BLaER1 (cell line): Measurements from ENCODE around the gene DEFB118.
"Not testable (repeated sequence)": the region's sequence is repeated elsewhere in the genome, so short reads cannot be mapped to it uniquely, and the experiment has no call there.

Experiments used
- H3K27ac ChIP-seq: shearing (Covaris generic); formaldehyde crosslinking; 2 replicates; pipeline ENCODE4 v1.8.1; 2022
- H3K27me3 ChIP-seq: shearing (Covaris generic); formaldehyde crosslinking; 2 replicates; pipeline ENCODE4 v1.8.1; 2022
- H3K36me3 ChIP-seq: shearing (Covaris generic); formaldehyde crosslinking; 2 replicates; pipeline ENCODE4 v1.8.1; 2022
- H3K4me1 ChIP-seq: shearing (Covaris generic); formaldehyde crosslinking; 2 replicates; pipeline ENCODE4 v1.8.1; 2022
- H3K4me2 ChIP-seq: shearing (Covaris generic); formaldehyde crosslinking; 2 replicates; pipeline ENCODE4 v1.8.1; 2022
- H3K4me3 ChIP-seq: shearing (Covaris generic); formaldehyde crosslinking; 2 replicates; pipeline ENCODE4 v1.8.1; 2022
- H3K9ac ChIP-seq: shearing (Covaris generic); formaldehyde crosslinking; 2 replicates; pipeline ENCODE4 v1.8.1; 2022
- H3K9me3 ChIP-seq: shearing (Covaris generic); formaldehyde crosslinking; 2 replicates; pipeline ENCODE4 v1.8.1; 2022
- H4K20me1 ChIP-seq: shearing (Covaris generic); formaldehyde crosslinking; 2 replicates; pipeline ENCODE4 v1.8.1; 2022
- Cebpa-rat ChIP-seq: shearing (Covaris generic); IDR thresholded peaks from 2 replicates; pipeline ENCODE4 v1.8.1; 2022

Gene DEFB118

GRCh38 chr20:31368301-31368700 is at the start of gene DEFB118:
DEFB118 (plus strand) TSS chr20:31368601; CDS start chr20:31368651, 50 bp downstream.
- TF ChIP-seq Cebpa-rat = no peak
- Histone ChIP-seq H4K20me1 (no peaks in the 10 kb centered on the region), H3K9me3 (peaks cover 25% of the 10 kb centered on the region), H3K4me3 (no peak within 1 kb of the TSS), H3K36me3 (no peaks in the 10 kb centered on the region), H3K4me1 (peaks cover 60% of the 10 kb centered on the region), H3K4me2 (peak within 1 kb of the TSS; percentile 79), H3K27me3 (no peaks in the 10 kb centered on the region), H3K9ac (peak within 1 kb of the TSS; percentile 10; the same call in 1 of the 2 replicates), H3K27ac (peak within 1 kb of the TSS; percentile 52; the same call in 1 of the 2 replicates)

- TF ChIP-seq Cebpa-rat = no peak
- Histone ChIP-seq H3K9me3 (peaks cover 26% of the 10 kb centered on the region), H3K4me3 (no peak overlapping the region), H4K20me1 (no peaks in the 10 kb centered on the region), H3K9ac (no peak overlapping the region), H3K4me1 (no peaks in the 10 kb centered on the region), H3K27me3 (no peaks in the 10 kb centered on the region), H3K36me3 (no peaks in the 10 kb centered on the region), H3K4me2 (no peak overlapping the region), H3K27ac (no peak overlapping the region)
Measured at GRCh38 chr20:31322504-31322903, 45.9 kb upstream of the DEFB118 start.

GRCh38 chr20:31330893-31331292 is 37.5 kb upstream of the DEFB118 start:
- H3K9me3 ChIP-seq = peaks cover 6% of the 10 kb centered on the region; the same call in 1 of the 2 replicates

GRCh38 chr20:31341470-31341869 is 26.9 kb upstream of the DEFB118 start:
- Histone ChIP-seq H3K27ac (no peak overlapping the region), H3K36me3 (no peaks in the 10 kb centered on the region), H3K9ac (no peak overlapping the region), H3K27me3 (no peaks in the 10 kb centered on the region), H3K4me3 (no peak overlapping the region), H3K4me1 (no peaks in the 10 kb centered on the region), H3K9me3 (0 out of 2 replicates have a peak, but pooled peaks cover 4% of the 10 kb centered on the region), H3K4me2 (no peak overlapping the region), H4K20me1 (no peaks in the 10 kb centered on the region)
- no peak for TF ChIP-seq Cebpa-rat

More at GRCh38 chr20:31330893-31331292, 37.5 kb upstream of the DEFB118 start:
- no peak overlapping the region for H3K4me2 ChIP-seq
- H3K27ac ChIP-seq = no peak overlapping the region
- H3K4me1 ChIP-seq = no peaks in the 10 kb centered on the region
- H3K9ac ChIP-seq = no peak overlapping the region
- no peaks in the 10 kb centered on the region for H3K27me3 ChIP-seq
- no peak overlapping the region for H3K4me3 ChIP-seq
- TF ChIP-seq Cebpa-rat = no peak
- no peaks in the 10 kb centered on the region for H4K20me1 ChIP-seq
- no peaks in the 10 kb centered on the region for H3K36me3 ChIP-seq

GRCh38 chr20:31355981-31356380 is 12.4 kb upstream of the DEFB118 start:
- no peak overlapping the region for H3K4me3 ChIP-seq
- no peaks in the 10 kb centered on the region for H3K36me3 ChIP-seq
- no peak for TF ChIP-seq Cebpa-rat
- no peak overlapping the region for H3K4me2 ChIP-seq
- H3K9me3 ChIP-seq = no peaks in the 10 kb centered on the region
- no peaks in the 10 kb centered on the region for H4K20me1 ChIP-seq
- H3K9ac ChIP-seq = no peak overlapping the region
- no peaks in the 10 kb centered on the region for H3K4me1 ChIP-seq
- no peak overlapping the region for H3K27ac ChIP-seq
- no peaks in the 10 kb centered on the region for H3K27me3 ChIP-seq

GRCh38 chr20:31363295-31363694 is 5.1 kb upstream of the DEFB118 start:
- Histone ChIP-seq H3K9me3 (peaks cover 25% of the 10 kb centered on the region), H4K20me1 (no peaks in the 10 kb centered on the region), H3K4me2 (no peak overlapping the region), H3K9ac (no peak overlapping the region), H3K27ac (no peak overlapping the region), H3K27me3 (no peaks in the 10 kb centered on the region), H3K4me1 (peaks cover 10% of the 10 kb centered on the region), H3K4me3 (no peak overlapping the region), H3K36me3 (no peaks in the 10 kb centered on the region)
- TF ChIP-seq Cebpa-rat = no peak

GRCh38 chr20:31364272-31364671 is 4.1 kb upstream of the DEFB118 start:
- Histone ChIP-seq H3K4me1 (peaks cover 20% of the 10 kb centered on the region), H3K9me3 (peaks cover 25% of the 10 kb centered on the region)
- H3K36me3 ChIP-seq, H4K20me1 ChIP-seq, H3K9ac ChIP-seq, H3K27ac ChIP-seq, H3K4me2 ChIP-seq, H3K27me3 ChIP-seq, H3K4me3 ChIP-seq: not testable (repeated sequence)

GRCh38 chr20:31374346-31374745 is 5.9 kb downstream of the DEFB118 start:
- no peaks in the 10 kb centered on the region for H4K20me1 ChIP-seq
- H3K9ac ChIP-seq = no peak overlapping the region
- H3K27ac ChIP-seq = no peak overlapping the region
- H3K4me3 ChIP-seq = no peak overlapping the region
- H3K36me3 ChIP-seq = no peaks in the 10 kb centered on the region
- H3K27me3 ChIP-seq = no peaks in the 10 kb centered on the region
- H3K4me2 ChIP-seq = no peak overlapping the region
- peaks cover 24% of the 10 kb centered on the region for H3K9me3 ChIP-seq
- H3K4me1 ChIP-seq = peaks cover 44% of the 10 kb centered on the region
- TF ChIP-seq Cebpa-rat = no peak

- Histone ChIP-seq H3K27ac (no peak within 1 kb of the TSS), H3K4me2 (no peak within 1 kb of the TSS), H3K9me3 (no peaks in the 10 kb centered on the region), H3K36me3 (no peaks in the 10 kb centered on the region), H3K4me3 (no peak within 1 kb of the TSS), H3K9ac (no peak within 1 kb of the TSS), H3K4me1 (no peaks in the 10 kb centered on the region), H3K27me3 (no peaks in the 10 kb centered on the region), H4K20me1 (no peaks in the 10 kb centered on the region)
- TF ChIP-seq Cebpa-rat = no peak
Measured at GRCh38 chr20:31390490-31390889, 22.1 kb downstream of the DEFB118 start, which contains the start of gene DEFB119. DEFB119 (minus strand) TSS chr20:31390590; CDS start chr20:31390483, 107 bp downstream.

- no peaks in the 10 kb centered on the region for H3K4me1 ChIP-seq
- H4K20me1 ChIP-seq = no peaks in the 10 kb centered on the region
- no peak overlapping the region for H3K27ac ChIP-seq
- no peaks in the 10 kb centered on the region for H3K27me3 ChIP-seq
- no peak overlapping the region for H3K9ac ChIP-seq
- no peak overlapping the region for H3K4me2 ChIP-seq
- no peaks in the 10 kb centered on the region for H3K36me3 ChIP-seq
- H3K9me3 ChIP-seq = no peaks in the 10 kb centered on the region
- no peak for TF ChIP-seq Cebpa-rat
- H3K4me3 ChIP-seq = no peak overlapping the region
Measured at GRCh38 chr20:31392836-31393235, 24.4 kb downstream of the DEFB118 start.

GRCh38 chr20:31394900-31395299 is 26.5 kb downstream of the DEFB118 start:
- Histone ChIP-seq H3K9ac (no peak overlapping the region), H4K20me1 (no peaks in the 10 kb centered on the region), H3K27me3 (no peaks in the 10 kb centered on the region), H3K27ac (no peak overlapping the region), H3K4me3 (no peak overlapping the region), H3K9me3 (no peaks in the 10 kb centered on the region), H3K4me1 (no peaks in the 10 kb centered on the region), H3K4me2 (no peak overlapping the region), H3K36me3 (no peaks in the 10 kb centered on the region)
- TF ChIP-seq Cebpa-rat = no peak
